ENCODE data around the gene TMEM120A. TPM values are rescaled to one million over a fixed set of nuclear protein-coding genes. Genes with fewer than 3 reads are reported as not detected.

TMEM120A gene
- polyA plus RNA-seq, 1 of the 3 experiments (the other 2 are of a cell fraction) = 59.8 TPM

DNA sequence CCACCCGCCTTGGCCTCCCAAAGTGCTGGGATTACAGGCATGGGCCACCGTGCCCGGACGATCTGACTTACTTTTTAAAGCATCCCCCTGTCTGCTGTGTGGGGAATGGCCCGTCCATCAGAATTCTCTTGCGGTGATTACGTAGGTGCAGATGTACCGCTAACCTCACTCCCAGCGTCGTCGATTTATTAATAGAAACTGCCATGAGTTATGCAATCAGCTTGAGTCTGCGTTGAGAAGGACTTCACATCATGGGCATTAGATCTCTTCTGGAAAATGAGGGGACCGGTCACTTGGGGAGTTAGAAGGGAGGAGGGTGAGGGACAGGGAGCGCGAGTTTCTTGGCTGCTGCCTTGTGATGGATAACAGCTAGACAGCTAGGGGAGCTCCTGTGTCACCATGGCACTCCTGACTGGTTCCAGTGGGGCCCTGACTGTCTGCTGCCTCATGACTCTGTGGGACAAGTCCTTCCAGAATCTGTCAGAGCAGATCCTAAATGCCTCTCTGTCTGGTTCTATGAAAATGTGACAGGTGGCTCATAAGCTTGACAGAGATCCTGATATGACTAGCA, 44.2 kb downstream of the TMEM120A start:
- Histone ChIP-seq H3K4me3 (ENCODE audit: low read depth in 2 of 2, low read length in 1 of 2) (no peak overlapping the region), H3F3A (replicated peaks; ENCODE audit: insufficient read depth) (no peaks in the 10 kb centered on the region), H4K20me1 (ENCODE audit: insufficient read depth) (peaks cover 17% of the 10 kb centered on the region; the same call in 1 of the 2 replicates), H3K36me3 (replicated peaks in 1 of 2; ENCODE audit: control insufficient read depth in 1 of 2, insufficient read depth in 2 of 2, low read length in 1 of 2) (peaks cover 4 to 7% of the 10 kb centered on the region in 2 experiments), H3K9me3 (no peaks in the 10 kb centered on the region), H3K79me2 (ENCODE audit: insufficient read depth) (0 out of 2 replicates have a peak, but pooled peaks cover 6% of the 10 kb centered on the region), H3K27me3 (ENCODE audit: insufficient read depth) (no peaks in the 10 kb centered on the region), H2AFZ (ENCODE audit: low read depth) (no peak overlapping the region), H3K9ac (no peak overlapping the region), H3K9me2 (no peaks in the 10 kb centered on the region), H3K4me2 (no peak overlapping the region), H3K4me1 (ENCODE audit: control insufficient read depth in 1 of 2, insufficient read depth in 2 of 2, low read depth in 1 of 2, low read length in 1 of 2) (peaks cover 0 to 5% of the 10 kb centered on the region in 2 experiments; a peak in 1 of 4 replicates), H3K27ac (ENCODE audit: low read depth in 2 of 2, low read length in 1 of 2) (no peak overlapping the region)
- no peak for TF ChIP-seq GABPA (IDR thresholded peaks at IDR 0.05; ENCODE audit: low read depth)
- TF ChIP-seq EZH2phosphoT487 (IDR thresholded peaks at IDR 0.05; ENCODE audit: borderline replicate concordance, low read depth) = no peak
- TF ChIP-seq, protein P1, sequence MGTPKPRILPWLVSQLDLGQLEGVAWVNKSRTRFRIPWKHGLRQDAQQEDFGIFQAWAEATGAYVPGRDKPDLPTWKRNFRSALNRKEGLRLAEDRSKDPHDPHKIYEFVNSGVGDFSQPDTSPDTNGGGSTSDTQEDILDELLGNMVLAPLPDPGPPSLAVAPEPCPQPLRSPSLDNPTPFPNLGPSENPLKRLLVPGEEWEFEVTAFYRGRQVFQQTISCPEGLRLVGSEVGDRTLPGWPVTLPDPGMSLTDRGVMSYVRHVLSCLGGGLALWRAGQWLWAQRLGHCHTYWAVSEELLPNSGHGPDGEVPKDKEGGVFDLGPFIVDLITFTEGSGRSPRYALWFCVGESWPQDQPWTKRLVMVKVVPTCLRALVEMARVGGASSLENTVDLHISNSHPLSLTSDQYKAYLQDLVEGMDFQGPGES (IDR thresholded peaks at IDR 0.05; ENCODE audit: low read depth, low read length) = no peak
- TF ChIP-seq NFIC (IDR thresholded peaks at IDR 0.05; ENCODE audit: borderline replicate concordance) = no peak
- ChIA-PET POLR2A (no interaction called here), CTCF (interaction anchor here (1.2 to 1.3 kb wide), 2 partner anchors 10 to 68 kb away, joined by 3 to 8 read pairs; no protein-coding TSS in a partner anchor)
- no peak for DNase-seq
- 91% methylated on average over 15 of the region's 15 CpGs for WGBS (ENCODE audit: low lambda C conversion rate)

DNA sequence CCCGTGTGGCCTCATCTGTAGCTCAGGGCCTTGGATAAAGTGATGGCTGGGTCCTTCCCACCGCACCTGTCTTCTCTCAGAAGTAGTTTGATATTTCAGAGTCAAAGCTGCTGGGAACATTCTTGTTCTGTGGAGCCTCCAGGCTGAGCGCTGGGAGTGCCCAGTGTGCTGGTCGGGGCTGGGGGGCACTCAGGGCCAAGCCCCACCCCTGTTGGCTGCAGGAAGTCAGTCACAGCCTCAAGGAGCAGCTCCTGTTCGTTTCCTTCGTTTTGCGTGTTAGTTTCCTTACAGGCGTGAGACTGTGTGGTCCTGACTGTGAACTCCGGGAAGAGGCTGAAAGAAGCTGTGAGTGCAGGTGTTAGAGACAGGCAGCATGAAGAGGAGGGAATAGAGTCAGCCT, 46.2 kb downstream of the TMEM120A start:
- H3K4me1 ChIP-seq (ENCODE audit: control insufficient read depth in 1 of 2, insufficient read depth in 2 of 2, low read depth in 1 of 2, low read length in 1 of 2) = peaks cover 0 to 5% of the 10 kb centered on the region in 2 experiments; a peak in 1 of 4 replicates
- H3F3A ChIP-seq (replicated peaks; ENCODE audit: insufficient read depth) = no peaks in the 10 kb centered on the region
- no peak overlapping the region for H3K4me3 ChIP-seq (ENCODE audit: low read depth in 2 of 2, low read length in 1 of 2)
- H3K79me2 ChIP-seq (ENCODE audit: insufficient read depth) = 0 out of 2 replicates have a peak, but pooled peaks cover 6% of the 10 kb centered on the region
- DNase-seq = no peak
- no peaks in the 10 kb centered on the region for H3K9me2 ChIP-seq
- no peak overlapping the region for H2AFZ ChIP-seq (ENCODE audit: low read depth)
- no peaks in the 10 kb centered on the region for H3K9me3 ChIP-seq
- H3K9ac ChIP-seq = no peak overlapping the region
- peaks cover 17% of the 10 kb centered on the region; the same call in 1 of the 2 replicates for H4K20me1 ChIP-seq (ENCODE audit: insufficient read depth)
- POLR2A ChIA-PET = interaction anchor here (0.6 to 1.0 kb wide), 3 partner anchors 13 to 33 kb away, joined by 3 to 4 read pairs (median 3); partner anchors contain the start of gene POR
- no peak overlapping the region for H3K27ac ChIP-seq (ENCODE audit: low read depth in 2 of 2, low read length in 1 of 2)
- 94% methylated on average over 9 of the region's 9 CpGs for WGBS (ENCODE audit: low lambda C conversion rate)
- no peaks in the 10 kb centered on the region for H3K27me3 ChIP-seq (ENCODE audit: insufficient read depth)
- CTCF ChIA-PET = interaction anchor here (0.9 to 1.4 kb wide), 3 partner anchors 29 to 190 kb away, joined by 3 to 5 read pairs (median 4); no protein-coding TSS in a partner anchor
- TF ChIP-seq FOXM1 (IDR thresholded peaks at IDR 0.05; ENCODE audit: low read depth) (no peak), FOXJ3 (CRISPR knock-in tag; IDR thresholded peaks at IDR 0.05) (no peak), NFIC (IDR thresholded peaks at IDR 0.05; ENCODE audit: borderline replicate concordance) (no peak), TEAD4 (IDR thresholded peaks at IDR 0.05; ENCODE audit: borderline replicate concordance, insufficient read depth) (no peak), SIN3A (IDR thresholded peaks at IDR 0.05; ENCODE audit: borderline replicate concordance, low read depth, low read length) (no peak), MXI1 (IDR thresholded peaks at IDR 0.05; ENCODE audit: low read depth, low read length) (no peak), TAF1 (IDR thresholded peaks at IDR 0.05; ENCODE audit: borderline replicate concordance, low read depth, low read length) (no peak), NRF1 (IDR thresholded peaks at IDR 0.05; ENCODE audit: low read depth, low read length) (no peak), RFX5 (IDR thresholded peaks at IDR 0.05; ENCODE audit: low read length) (no peak), YY1 (IDR thresholded peaks at IDR 0.05; ENCODE audit: low read depth) (no peak), JUND (IDR thresholded peaks at IDR 0.05) (no peak), RXRA (IDR thresholded peaks at IDR 0.05; ENCODE audit: borderline replicate concordance, low read depth) (no peak)
- TF ChIP-seq, protein P2, sequence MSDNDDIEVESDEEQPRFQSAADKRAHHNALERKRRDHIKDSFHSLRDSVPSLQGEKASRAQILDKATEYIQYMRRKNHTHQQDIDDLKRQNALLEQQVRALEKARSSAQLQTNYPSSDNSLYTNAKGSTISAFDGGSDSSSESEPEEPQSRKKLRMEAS (IDR thresholded peaks at IDR 0.05; ENCODE audit: low read depth) = no peak
- TF ChIP-seq, protein P3, sequence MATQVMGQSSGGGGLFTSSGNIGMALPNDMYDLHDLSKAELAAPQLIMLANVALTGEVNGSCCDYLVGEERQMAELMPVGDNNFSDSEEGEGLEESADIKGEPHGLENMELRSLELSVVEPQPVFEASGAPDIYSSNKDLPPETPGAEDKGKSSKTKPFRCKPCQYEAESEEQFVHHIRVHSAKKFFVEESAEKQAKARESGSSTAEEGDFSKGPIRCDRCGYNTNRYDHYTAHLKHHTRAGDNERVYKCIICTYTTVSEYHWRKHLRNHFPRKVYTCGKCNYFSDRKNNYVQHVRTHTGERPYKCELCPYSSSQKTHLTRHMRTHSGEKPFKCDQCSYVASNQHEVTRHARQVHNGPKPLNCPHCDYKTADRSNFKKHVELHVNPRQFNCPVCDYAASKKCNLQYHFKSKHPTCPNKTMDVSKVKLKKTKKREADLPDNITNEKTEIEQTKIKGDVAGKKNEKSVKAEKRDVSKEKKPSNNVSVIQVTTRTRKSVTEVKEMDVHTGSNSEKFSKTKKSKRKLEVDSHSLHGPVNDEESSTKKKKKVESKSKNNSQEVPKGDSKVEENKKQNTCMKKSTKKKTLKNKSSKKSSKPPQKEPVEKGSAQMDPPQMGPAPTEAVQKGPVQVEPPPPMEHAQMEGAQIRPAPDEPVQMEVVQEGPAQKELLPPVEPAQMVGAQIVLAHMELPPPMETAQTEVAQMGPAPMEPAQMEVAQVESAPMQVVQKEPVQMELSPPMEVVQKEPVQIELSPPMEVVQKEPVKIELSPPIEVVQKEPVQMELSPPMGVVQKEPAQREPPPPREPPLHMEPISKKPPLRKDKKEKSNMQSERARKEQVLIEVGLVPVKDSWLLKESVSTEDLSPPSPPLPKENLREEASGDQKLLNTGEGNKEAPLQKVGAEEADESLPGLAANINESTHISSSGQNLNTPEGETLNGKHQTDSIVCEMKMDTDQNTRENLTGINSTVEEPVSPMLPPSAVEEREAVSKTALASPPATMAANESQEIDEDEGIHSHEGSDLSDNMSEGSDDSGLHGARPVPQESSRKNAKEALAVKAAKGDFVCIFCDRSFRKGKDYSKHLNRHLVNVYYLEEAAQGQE (IDR thresholded peaks at IDR 0.05; ENCODE audit: low read depth, low read length) = no peak
- TF ChIP-seq, protein P4, sequence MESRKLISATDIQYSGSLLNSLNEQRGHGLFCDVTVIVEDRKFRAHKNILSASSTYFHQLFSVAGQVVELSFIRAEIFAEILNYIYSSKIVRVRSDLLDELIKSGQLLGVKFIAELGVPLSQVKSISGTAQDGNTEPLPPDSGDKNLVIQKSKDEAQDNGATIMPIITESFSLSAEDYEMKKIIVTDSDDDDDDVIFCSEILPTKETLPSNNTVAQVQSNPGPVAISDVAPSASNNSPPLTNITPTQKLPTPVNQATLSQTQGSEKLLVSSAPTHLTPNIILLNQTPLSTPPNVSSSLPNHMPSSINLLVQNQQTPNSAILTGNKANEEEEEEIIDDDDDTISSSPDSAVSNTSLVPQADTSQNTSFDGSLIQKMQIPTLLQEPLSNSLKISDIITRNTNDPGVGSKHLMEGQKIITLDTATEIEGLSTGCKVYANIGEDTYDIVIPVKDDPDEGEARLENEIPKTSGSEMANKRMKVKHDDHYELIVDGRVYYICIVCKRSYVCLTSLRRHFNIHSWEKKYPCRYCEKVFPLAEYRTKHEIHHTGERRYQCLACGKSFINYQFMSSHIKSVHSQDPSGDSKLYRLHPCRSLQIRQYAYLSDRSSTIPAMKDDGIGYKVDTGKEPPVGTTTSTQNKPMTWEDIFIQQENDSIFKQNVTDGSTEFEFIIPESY (IDR thresholded peaks at IDR 0.05; ENCODE audit: borderline replicate concordance, low read depth) = no peak
- H3K4me2 ChIP-seq = no peak overlapping the region
- H3K36me3 ChIP-seq (replicated peaks in 1 of 2; ENCODE audit: control insufficient read depth in 1 of 2, insufficient read depth in 2 of 2, low read length in 1 of 2) = no peaks in the 10 kb centered on the region

All from SK-N-SH (cell line).